ENCODE data around the gene SNX20.

Gene SNX20

DNA sequence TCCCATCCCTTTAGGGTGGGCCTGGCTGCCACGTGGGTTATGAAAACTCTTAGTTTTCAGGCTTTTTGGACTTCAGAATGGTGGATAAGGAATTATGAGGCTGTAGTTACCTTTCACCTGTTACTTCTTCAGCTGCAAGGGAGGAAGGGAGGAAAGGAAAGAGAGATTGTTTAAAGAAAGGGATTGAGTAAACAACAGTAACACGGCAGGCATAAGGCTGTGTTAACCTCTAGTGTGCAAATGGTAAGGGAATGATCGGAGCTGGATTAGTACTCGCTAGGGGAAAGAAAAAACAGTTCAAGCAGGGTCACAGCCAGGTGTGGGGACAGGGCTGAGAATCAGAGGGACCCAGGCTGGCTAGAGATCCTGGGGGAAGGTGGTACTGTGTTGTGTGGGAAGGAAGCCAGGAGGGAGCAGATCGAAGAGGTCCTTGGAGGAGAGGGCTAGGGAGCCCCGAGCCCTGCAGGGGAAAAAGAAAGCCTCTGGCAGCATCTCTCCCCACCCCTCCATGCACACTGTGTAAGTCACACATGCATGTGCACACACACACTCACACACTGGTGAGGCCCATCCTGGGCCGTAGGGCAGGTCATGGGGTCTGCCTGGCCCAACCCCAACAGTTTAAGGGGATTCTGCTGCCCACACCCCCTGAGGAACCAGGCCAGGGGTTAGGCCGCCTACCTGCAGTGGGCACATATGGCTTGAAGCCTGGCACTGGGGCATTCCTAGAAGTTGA is 49.7 kb downstream of the SNX20 start:
- DNase-seq (ENCODE audit: low spot score in 2 of 2) (no peak), ATAC-seq (replicated peaks; ENCODE audit: extremely low read depth, poor library complexity, severe bottlenecking) (no peak)
- no peaks in the 10 kb centered on the region for H3K9me3 Mint-ChIP-seq
- peaks cover 2% of the 10 kb centered on the region for H3K36me3 Mint-ChIP-seq (ENCODE audit: insufficient read depth)
- H3K4me3 Mint-ChIP-seq, result no peak overlapping the region
- H3K27ac Mint-ChIP-seq (ENCODE audit: low read depth), result no peak overlapping the region
- H3K27me3 Mint-ChIP-seq, result no peaks in the 10 kb centered on the region
- peaks cover 14% of the 10 kb centered on the region for H3K4me1 Mint-ChIP-seq

DNA sequence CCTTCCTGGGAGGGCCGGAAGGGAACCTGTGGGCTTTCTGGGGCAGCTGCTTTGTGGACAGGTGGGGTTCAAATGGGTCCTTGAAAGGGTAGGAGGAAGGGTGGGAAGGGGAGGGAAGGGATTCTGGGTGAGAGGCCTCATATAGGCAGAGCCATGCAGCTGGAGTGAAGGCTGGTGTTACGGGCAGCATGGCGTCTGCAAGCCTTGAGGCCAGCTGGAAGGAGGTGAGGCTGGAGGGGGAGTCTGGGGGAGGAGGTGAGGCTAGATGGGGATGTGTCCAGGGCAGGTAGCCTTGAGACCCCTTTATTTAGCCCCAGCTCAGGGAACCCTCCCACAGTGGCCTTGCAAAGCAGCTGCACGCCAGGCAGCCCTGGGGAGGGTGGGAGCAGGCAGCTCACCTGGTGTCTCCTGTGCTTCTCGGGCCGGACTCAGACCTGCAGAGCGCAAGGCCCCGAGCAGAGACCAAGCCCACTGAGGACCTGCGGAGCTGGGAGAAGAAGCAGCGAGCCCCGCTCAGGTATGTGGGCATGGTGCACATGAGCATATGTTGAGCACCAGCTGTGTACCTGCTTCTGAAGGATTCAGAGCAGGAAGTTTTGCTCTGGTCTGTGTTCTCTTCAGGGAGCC is 50.6 kb downstream of the SNX20 start:
- H3K36me3 Mint-ChIP-seq (ENCODE audit: insufficient read depth), result peaks cover 3% of the 10 kb centered on the region
- no peaks in the 10 kb centered on the region for H3K27me3 Mint-ChIP-seq
- ATAC-seq (replicated peaks; ENCODE audit: extremely low read depth, poor library complexity, severe bottlenecking), result no peak
- H3K4me3 Mint-ChIP-seq, result no peak overlapping the region
- no peak overlapping the region for H3K27ac Mint-ChIP-seq (ENCODE audit: low read depth)
- no peaks in the 10 kb centered on the region for H3K9me3 Mint-ChIP-seq
- DNase-seq (ENCODE audit: low spot score in 2 of 2), result no peak
- H3K4me1 Mint-ChIP-seq, result peaks cover 16% of the 10 kb centered on the region

DNA sequence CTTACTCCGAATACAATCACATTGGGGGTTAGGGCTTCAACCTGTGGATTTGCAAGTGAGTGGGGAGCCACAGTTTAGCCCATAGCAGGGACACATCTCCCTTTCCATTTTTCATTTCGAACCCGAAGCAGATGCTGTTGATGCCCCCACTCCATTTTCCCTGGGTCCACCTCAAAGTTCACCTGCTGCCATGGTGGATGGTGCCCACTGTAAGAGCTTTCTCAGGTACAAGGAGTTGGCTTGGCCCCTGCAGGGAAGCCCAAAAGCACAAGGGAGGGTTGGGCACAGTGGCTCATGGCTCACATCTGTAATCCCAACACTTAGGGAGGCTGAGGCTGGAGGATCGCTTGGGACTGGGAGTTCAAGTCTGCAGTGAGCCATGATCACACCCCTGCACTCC is 51.8 kb downstream of the SNX20 start:
- Mint-ChIP-seq H3K27me3 (no peaks in the 10 kb centered on the region), H3K27ac (ENCODE audit: low read depth) (no peak overlapping the region), H3K4me3 (no peak overlapping the region), H3K9me3 (no peaks in the 10 kb centered on the region), H3K36me3 (ENCODE audit: insufficient read depth) (peaks cover 3% of the 10 kb centered on the region), H3K4me1 (peaks cover 16% of the 10 kb centered on the region)
- ATAC-seq (replicated peaks; ENCODE audit: extremely low read depth, poor library complexity, severe bottlenecking), result no peak
- DNase-seq (ENCODE audit: low spot score in 2 of 2), result no peak

DNA sequence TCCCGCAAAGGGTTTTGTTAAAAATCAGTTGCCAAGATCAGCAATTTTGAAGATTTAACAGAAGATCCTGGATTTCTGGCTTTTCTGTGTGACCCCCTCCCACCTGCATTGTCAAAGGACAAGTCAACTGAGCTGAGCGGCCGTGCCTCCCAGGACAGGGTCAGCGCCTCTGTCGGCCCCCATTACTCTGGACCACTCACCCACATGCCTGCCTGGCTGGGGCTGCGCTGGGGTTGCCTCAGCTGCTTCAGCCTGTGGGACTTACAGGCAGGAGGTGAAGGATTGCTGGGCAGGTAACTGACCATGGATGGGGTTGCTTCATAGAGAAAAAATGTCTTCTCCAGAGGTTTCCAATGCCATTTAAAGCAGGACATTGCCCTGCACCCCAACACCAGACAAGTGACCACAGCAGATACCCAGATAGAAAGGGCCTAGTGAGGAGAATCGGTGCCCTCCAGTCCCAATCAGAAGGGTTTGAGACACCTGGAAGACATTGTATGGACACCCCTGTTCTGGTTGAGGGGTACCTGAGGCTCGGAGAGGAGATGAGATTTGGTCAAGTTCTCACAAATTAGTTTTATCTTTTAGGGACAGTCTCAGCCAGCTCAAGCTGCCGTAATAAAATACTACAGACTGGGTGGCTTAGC is 52.8 kb downstream of the SNX20 start:
- H3K9me3 Mint-ChIP-seq, result no peaks in the 10 kb centered on the region
- DNase-seq (ENCODE audit: low spot score in 2 of 2) (no peak), ATAC-seq (replicated peaks; ENCODE audit: extremely low read depth, poor library complexity, severe bottlenecking) (no peak)
- H3K4me3 Mint-ChIP-seq, result no peak overlapping the region
- peaks cover 3% of the 10 kb centered on the region for H3K36me3 Mint-ChIP-seq (ENCODE audit: insufficient read depth)
- peaks cover 16% of the 10 kb centered on the region for H3K4me1 Mint-ChIP-seq
- no peak overlapping the region for H3K27ac Mint-ChIP-seq (ENCODE audit: low read depth)
- no peaks in the 10 kb centered on the region for H3K27me3 Mint-ChIP-seq

DNA sequence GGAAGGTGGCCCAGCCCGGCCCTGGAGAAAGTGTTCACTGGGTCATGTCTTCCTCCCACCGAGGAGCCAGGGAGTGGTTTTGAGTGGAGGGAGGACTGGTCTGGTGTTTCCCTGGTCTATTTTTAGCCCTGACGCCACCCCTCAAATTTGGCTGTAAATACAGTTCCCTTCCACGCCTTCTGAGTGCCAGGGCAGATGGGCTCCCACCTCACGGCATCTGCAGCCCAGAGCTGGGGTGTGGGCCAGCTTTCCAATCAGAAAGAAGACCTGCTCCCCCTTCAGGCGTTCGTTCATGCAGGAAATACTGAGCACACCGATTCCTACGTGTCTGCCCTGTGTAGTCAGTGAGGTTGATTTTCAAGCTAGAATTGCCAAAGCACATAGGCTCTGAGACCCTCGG is 53.7 kb downstream of the SNX20 start:
- Mint-ChIP-seq H3K27me3 (no peaks in the 10 kb centered on the region), H3K9me3 (no peaks in the 10 kb centered on the region), H3K36me3 (ENCODE audit: insufficient read depth) (peaks cover 3% of the 10 kb centered on the region), H3K4me3 (peak overlapping the region; percentile 55), H3K27ac (ENCODE audit: low read depth) (peak overlapping the region; percentile 78), H3K4me1 (peaks cover 16% of the 10 kb centered on the region)
- ATAC-seq (replicated peaks; ENCODE audit: extremely low read depth, poor library complexity, severe bottlenecking), result no peak
- DNase-seq (ENCODE audit: low spot score in 2 of 2), result no peak

DNA sequence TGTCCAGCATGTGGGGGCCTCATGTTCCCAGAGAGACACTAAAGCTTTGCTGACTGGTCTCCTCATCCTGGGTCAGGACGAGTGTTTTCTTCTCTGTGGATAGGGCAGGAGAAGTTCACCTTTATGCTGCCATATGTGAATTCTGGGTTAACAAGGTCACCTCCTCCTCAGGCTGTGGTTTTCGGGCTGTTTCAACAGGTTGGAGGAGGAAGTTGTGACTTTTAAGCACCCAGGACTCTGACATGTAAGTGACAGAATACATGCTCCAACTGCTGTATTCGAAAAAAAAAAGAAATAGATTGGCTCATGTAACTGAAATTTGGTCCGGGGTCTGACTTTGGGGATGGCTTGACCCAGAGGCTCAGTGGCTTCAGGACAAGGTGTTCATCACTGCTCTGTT is 54.2 kb downstream of the SNX20 start:
- H3K4me1 Mint-ChIP-seq, result peaks cover 16% of the 10 kb centered on the region
- H3K36me3 Mint-ChIP-seq (ENCODE audit: insufficient read depth), result peaks cover 3% of the 10 kb centered on the region
- H3K27me3 Mint-ChIP-seq, result no peaks in the 10 kb centered on the region
- no peak overlapping the region for H3K4me3 Mint-ChIP-seq
- no peak for ATAC-seq (replicated peaks; ENCODE audit: extremely low read depth, poor library complexity, severe bottlenecking)
- no peaks in the 10 kb centered on the region for H3K9me3 Mint-ChIP-seq
- no peak for DNase-seq (ENCODE audit: low spot score in 2 of 2)
- H3K27ac Mint-ChIP-seq (ENCODE audit: low read depth), result peak overlapping the region; percentile 4

DNA sequence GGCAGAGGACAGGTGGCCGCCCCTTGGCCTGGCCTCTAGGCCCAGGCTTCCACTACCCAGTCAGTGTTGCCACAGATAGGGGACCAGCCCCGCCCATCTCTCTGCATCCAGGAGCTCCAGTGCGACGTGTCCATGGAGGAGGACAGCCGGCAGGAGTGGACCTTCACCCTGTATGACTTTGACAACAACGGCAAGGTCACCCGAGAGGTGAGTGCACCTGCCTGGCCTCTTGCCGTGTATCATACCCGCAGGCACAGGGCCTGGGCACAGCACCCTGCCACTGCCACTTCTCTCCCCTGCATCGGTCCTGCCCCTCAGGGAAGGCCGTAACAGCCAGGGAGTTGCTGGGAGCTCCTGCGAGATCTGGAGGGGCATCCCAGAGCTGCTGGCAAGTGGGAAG is 55.7 kb downstream of the SNX20 start:
- peaks cover 3% of the 10 kb centered on the region for H3K36me3 Mint-ChIP-seq (ENCODE audit: insufficient read depth)

DNA sequence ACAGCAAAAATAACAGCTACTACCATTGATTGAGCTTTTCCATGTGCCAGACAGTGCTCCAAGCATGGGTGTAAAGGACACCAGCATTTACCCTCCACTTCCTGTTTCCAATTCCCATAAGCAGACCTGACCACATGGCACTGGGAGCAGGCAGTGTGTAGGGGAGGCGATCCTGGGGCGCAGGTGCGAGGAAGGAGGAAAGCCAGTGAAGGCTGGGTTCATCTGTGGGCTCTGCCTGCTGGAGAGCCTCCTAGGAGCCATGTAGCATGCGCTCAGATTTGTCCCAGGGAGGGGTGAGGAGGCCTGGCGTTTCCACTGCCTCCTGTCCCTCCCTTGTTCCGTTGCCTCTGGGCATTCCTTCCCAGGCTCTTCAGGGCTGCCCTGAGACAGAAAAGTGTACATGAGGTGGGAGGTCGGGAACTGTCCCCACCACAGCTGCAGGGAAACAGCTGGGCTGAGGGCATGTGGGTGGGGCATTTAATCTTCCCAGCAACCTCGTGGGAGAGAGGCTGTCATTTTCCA is 56.6 kb downstream of the SNX20 start:
- no peaks in the 10 kb centered on the region for H3K9me3 Mint-ChIP-seq
- ATAC-seq (replicated peaks; ENCODE audit: extremely low read depth, poor library complexity, severe bottlenecking), result no peak
- no peak overlapping the region for H3K4me3 Mint-ChIP-seq
- H3K36me3 Mint-ChIP-seq (ENCODE audit: insufficient read depth), result peaks cover 3% of the 10 kb centered on the region
- H3K4me1 Mint-ChIP-seq, result peaks cover 16% of the 10 kb centered on the region
- H3K27ac Mint-ChIP-seq (ENCODE audit: low read depth), result no peak overlapping the region
- no peaks in the 10 kb centered on the region for H3K27me3 Mint-ChIP-seq
- no peak for DNase-seq (ENCODE audit: low spot score in 2 of 2)

More for the DNA sequence above, 55.7 kb downstream of the SNX20 start:
- Mint-ChIP-seq H3K4me1 (peaks cover 16% of the 10 kb centered on the region), H3K4me3 (no peak overlapping the region), H3K27ac (ENCODE audit: low read depth) (no peak overlapping the region), H3K27me3 (no peaks in the 10 kb centered on the region), H3K9me3 (no peaks in the 10 kb centered on the region)
- DNase-seq (ENCODE audit: low spot score in 2 of 2) (no peak), ATAC-seq (replicated peaks; ENCODE audit: extremely low read depth, poor library complexity, severe bottlenecking) (no peak)

DNA sequence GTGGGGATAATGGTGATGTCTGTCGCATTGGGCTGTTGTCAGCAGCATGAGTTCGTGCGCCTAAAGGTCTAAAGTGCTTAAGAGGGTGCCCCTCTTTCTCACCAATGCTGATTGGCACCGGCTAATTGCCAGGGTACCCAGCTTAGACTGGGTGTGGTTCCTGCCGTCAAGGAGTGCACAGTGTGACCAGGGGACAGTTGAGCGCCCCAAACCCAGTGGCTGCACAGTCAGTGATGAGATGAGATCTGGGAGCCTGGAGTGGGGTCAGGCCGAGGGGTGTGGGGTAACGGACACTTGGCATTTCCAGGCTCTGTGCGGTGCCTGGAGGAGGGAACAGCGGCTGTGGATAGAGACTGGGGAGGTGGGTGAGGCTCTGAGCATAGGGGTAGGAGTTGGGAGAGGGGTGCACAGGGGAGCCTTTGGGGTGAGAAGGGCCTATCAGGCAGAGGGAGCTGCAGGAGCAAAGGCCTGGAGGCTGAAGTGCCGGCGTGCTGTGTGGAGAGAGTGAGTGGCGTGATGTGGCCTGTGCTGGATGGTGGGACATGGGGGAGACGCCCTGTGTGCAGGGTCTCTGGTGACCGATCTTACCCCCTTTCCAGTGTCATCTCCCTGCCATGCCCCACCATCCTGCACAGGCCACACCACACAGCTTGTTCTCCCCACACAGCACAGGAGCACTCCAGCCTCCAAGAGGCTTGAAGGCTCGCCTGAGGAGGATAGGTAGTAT is 58.3 kb downstream of the SNX20 start:
- DNase-seq (ENCODE audit: low spot score in 2 of 2) (no peak), ATAC-seq (replicated peaks; ENCODE audit: extremely low read depth, poor library complexity, severe bottlenecking) (no peak)
- Mint-ChIP-seq H3K4me3 (no peak overlapping the region), H3K9me3 (no peaks in the 10 kb centered on the region), H3K36me3 (ENCODE audit: insufficient read depth) (peaks cover 3% of the 10 kb centered on the region), H3K4me1 (peaks cover 16% of the 10 kb centered on the region), H3K27me3 (no peaks in the 10 kb centered on the region), H3K27ac (ENCODE audit: low read depth) (peak overlapping the region; percentile 22)

DNA sequence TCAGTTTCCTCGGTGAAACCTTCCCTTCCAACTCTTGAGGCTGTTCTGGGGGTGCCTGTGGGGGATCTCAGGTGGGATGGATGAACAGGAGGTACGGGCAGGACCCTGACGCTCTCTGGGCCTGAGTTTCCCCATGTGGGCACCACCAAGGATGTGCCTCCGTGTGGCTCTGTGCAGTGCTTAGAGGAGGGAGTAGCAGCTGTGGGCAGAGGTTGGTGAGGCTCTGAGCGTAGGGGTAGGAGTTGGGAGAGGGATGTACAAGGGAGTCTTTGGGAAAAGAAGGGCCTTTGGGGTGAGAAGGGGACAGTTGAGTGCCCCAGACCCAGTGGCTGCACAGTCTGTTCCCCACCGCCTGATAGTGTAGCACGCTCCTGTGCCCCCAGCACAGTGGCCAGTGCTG is 59.1 kb downstream of the SNX20 start:
- Mint-ChIP-seq H3K27me3 (no peaks in the 10 kb centered on the region), H3K36me3 (ENCODE audit: insufficient read depth) (peaks cover 1% of the 10 kb centered on the region), H3K27ac (ENCODE audit: low read depth) (no peak overlapping the region), H3K4me3 (no peak overlapping the region), H3K9me3 (no peaks in the 10 kb centered on the region), H3K4me1 (peaks cover 8% of the 10 kb centered on the region)
- DNase-seq (ENCODE audit: low spot score in 2 of 2), result no peak
- no peak for ATAC-seq (replicated peaks; ENCODE audit: extremely low read depth, poor library complexity, severe bottlenecking)

Measured in central memory CD8-positive, alpha-beta T cell (primary cell).